ENCODE data around the gene ZBTB42.

GRCh38 chr14:104767634-104767918 lies 33.3 kb upstream of the ZBTB42 start:
- no peak for TF ChIP-seq POLR2A (IDR thresholded peaks at IDR 0.05)
- TF ChIP-seq, protein P1, sequence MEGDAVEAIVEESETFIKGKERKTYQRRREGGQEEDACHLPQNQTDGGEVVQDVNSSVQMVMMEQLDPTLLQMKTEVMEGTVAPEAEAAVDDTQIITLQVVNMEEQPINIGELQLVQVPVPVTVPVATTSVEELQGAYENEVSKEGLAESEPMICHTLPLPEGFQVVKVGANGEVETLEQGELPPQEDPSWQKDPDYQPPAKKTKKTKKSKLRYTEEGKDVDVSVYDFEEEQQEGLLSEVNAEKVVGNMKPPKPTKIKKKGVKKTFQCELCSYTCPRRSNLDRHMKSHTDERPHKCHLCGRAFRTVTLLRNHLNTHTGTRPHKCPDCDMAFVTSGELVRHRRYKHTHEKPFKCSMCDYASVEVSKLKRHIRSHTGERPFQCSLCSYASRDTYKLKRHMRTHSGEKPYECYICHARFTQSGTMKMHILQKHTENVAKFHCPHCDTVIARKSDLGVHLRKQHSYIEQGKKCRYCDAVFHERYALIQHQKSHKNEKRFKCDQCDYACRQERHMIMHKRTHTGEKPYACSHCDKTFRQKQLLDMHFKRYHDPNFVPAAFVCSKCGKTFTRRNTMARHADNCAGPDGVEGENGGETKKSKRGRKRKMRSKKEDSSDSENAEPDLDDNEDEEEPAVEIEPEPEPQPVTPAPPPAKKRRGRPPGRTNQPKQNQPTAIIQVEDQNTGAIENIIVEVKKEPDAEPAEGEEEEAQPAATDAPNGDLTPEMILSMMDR (IDR thresholded peaks at IDR 0.05): no peak
- TF ChIP-seq POLR2AphosphoS5 (IDR thresholded peaks at IDR 0.05): no peak
